IPS-20b (cell line): ENCODE results near the gene PSMG3.

Source experiments
- H3K27ac ChIP-seq: one replicate; pipeline ENCODE4 v1.5.1; 2013; ENCODE audit warnings: low read length
- H3K27me3 ChIP-seq: 2 replicates; pipeline ENCODE4 v1.6.1; 2013; ENCODE audit warnings: mild to moderate bottlenecking, low read length, inconsistent platforms; ENCODE audit not compliant: insufficient read depth
- H3K36me3 ChIP-seq: 2 replicates; pipeline ENCODE4 v1.6.1; 2013; ENCODE audit warnings: low read depth, mild to moderate bottlenecking, inconsistent platforms, low read length, moderate library complexity; ENCODE audit not compliant: insufficient read depth
- H3K4me1 ChIP-seq: 2 replicates; pipeline ENCODE4 v1.6.1; 2013; ENCODE audit warnings: mild to moderate bottlenecking, control low read depth, inconsistent platforms, low read length, moderate library complexity; ENCODE audit not compliant: insufficient read depth
- H3K4me3 ChIP-seq: 2 replicates; pipeline ENCODE4 v1.5.1; 2013; ENCODE audit warnings: mild to moderate bottlenecking, low read length, inconsistent platforms
- H3K9ac ChIP-seq: 2 replicates; pipeline ENCODE4 v1.6.1; 2013; ENCODE audit warnings: low read depth, mild to moderate bottlenecking, inconsistent platforms, low read length, moderate library complexity
- H3K9me3 ChIP-seq: 2 replicates; pipeline ENCODE4 v1.6.1; 2013; ENCODE audit warnings: mild to moderate bottlenecking, low read depth, low read length, inconsistent platforms; ENCODE audit not compliant: insufficient read depth

PSMG3 gene

DNA sequence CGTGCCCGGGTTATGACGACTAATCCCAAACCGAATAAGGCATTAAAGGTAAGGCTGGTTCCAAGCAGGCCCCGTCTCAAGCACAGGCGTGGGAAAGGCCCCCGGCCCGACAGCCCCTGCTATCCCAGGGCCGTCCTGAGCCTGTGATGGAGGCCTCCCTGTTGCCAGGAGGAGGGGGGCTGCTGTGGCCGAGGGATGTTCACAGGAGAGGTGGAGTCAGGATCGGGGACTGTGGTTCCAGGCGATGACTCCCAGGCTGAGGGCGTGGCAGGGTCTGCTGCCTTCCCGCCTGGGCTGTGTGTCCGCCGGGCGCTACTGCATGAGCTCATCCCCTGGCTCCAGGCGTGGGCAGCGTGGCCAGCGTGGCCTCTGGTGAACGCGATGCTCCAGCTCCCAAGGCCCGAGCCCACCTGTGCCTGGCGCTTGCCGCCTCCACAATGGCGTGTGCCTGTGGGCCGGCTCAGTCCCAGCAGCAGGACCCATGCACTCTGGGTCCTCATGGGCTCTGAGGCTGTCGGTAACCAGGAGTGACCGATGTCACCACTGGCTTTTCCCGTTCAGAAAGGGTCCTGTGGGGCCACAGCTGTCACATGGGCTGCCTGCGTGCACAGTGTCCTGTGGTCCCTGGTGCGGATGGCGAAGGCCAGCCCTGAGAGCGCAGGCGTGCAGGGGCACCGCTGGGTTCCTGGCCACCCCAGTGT is 30.5 kb downstream of the PSMG3 start:
- Histone ChIP-seq H3K27ac (no peak overlapping the region), H3K9ac (no peak overlapping the region), H3K9me3 (no peaks in the 10 kb centered on the region), H3K27me3 (no peaks in the 10 kb centered on the region), H3K4me3 (no peak overlapping the region), H3K36me3 (no peaks in the 10 kb centered on the region), H3K4me1 (peaks cover 14% of the 10 kb centered on the region)

DNA sequence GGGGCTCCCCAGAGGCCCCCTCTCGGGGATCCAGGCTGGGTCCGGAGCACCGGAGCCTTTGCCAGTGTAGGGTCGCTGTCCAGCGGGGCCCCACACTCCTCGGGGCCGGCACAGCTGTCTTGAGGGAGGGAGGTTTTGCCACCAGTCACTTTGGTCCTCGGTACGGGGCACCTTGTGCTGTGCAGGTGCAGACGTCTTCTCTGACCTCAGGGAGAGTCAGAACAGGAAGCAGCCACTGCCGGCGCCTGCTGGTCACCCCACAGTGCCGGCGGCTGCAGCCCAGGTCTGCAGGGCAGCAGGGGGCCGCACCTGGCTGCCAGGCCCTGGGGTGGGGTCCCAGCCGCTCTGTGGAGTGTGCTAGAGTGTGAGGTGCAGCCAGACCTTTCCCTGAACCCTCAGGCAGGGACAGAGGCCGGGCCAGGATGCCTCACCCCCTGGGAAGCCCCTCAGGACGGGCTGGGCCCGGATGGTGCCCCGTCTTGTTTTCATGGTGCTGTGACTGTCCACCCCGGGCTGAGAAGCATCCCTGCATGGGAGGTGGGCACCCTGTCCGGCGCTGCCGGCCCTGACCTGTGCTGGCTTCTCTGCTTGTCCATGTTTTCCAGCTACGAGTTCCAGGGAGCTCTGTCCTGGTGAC is 31.2 kb downstream of the PSMG3 start:
- no peak overlapping the region for H3K9ac ChIP-seq
- no peaks in the 10 kb centered on the region for H3K36me3 ChIP-seq
- no peak overlapping the region for H3K4me3 ChIP-seq
- no peaks in the 10 kb centered on the region for H3K27me3 ChIP-seq
- H3K4me1 ChIP-seq, result peaks cover 14% of the 10 kb centered on the region
- H3K27ac ChIP-seq, result no peak overlapping the region
- H3K9me3 ChIP-seq, result no peaks in the 10 kb centered on the region

DNA sequence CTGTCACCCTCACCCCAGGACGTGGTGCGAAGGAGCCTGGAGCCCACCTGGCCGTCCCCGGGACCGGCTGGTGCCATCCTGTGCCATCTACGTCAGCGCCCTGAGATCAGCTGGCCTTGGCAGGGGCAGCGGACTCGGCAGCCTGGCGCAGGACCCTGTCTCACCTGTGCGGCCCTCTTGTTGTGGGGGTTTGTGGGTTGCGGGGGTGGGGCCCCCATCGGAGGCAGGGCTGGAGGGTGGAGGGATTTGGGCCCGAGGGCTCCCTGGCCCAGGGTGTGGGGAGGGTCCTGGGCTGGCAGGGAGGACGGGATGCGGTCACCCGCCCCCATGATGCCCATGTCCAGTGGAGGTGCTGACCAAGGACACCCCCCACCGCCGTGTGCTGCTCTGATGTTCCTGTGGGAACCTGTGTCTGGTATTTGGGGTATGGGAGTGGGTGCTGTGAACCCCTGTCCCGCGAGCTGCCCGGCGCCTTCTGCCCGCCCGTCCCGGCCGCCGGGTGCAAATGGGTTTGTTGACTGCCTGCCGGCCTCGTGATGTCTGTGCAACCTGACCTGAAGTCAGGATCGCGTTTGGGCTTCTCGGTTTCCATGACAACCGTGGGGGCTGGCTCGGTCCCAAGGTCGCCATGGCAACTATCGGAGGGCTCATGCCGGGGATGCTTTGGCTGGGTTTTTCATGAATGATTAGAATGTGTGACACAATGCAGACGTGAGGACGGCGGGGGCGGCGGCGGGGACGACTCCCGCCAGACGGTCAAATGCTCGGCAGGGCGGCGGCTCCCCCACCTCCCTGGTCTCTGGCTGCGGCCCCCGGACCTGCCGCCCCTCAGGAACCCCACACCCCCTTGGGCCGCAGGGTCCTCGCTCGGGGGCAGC is 32.1 kb downstream of the PSMG3 start:
- H3K27ac ChIP-seq, result no peak overlapping the region

DNA sequence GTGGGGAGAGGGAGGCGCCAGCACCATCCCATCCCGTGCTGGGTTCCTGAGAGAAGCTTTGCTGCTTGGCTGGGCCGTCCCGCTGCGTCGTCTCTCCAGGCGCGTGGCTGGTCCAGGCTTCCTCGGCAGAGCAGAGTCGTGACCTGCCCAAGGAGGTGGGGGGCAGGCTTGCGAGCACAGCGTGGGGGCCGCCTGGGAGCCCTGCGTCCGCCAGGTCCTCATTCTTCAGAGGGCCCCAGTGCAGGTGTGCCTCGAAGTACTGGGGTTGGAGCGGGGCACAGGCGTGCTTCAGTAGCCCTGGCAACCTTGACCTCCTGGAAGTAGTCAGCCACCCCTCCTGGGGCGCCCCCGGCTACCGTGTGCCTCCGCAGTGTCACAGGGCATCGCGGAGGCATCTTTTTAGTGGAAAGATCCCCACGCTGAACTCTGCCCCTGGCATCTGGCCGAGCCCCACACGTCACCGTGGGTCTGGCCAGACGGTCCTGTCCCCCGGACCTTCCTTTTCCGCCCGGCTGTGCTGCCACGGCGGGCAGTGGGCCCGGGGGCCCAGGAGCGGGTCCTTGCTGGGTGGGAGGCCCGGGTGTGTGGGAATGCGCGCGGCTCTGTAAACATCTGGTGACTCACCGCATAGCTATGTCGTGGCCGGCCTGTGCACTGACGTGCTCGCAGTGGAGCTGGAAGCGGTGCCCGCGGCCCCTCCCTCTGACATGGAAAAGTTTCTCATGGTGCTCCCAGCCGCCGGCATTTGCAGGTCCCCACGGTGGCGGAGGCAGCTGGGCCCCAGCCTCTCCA is 32.9 kb downstream of the PSMG3 start:
- Histone ChIP-seq H3K4me1 (peaks cover 21% of the 10 kb centered on the region), H3K36me3 (no peaks in the 10 kb centered on the region), H3K9ac (peak overlapping the region; percentile 41; the same call in 1 of the 2 replicates), H3K27me3 (no peaks in the 10 kb centered on the region), H3K9me3 (no peaks in the 10 kb centered on the region), H3K27ac (no peak overlapping the region), H3K4me3 (no peak overlapping the region)

More for the DNA sequence above, 32.1 kb downstream of the PSMG3 start:
- H3K4me1 ChIP-seq, result peaks cover 14% of the 10 kb centered on the region
- peak overlapping the region; percentile 11; the same call in 1 of the 2 replicates for H3K9ac ChIP-seq
- H3K4me3 ChIP-seq, result no peak overlapping the region
- no peaks in the 10 kb centered on the region for H3K36me3 ChIP-seq
- H3K27me3 ChIP-seq, result no peaks in the 10 kb centered on the region
- H3K9me3 ChIP-seq, result no peaks in the 10 kb centered on the region

DNA sequence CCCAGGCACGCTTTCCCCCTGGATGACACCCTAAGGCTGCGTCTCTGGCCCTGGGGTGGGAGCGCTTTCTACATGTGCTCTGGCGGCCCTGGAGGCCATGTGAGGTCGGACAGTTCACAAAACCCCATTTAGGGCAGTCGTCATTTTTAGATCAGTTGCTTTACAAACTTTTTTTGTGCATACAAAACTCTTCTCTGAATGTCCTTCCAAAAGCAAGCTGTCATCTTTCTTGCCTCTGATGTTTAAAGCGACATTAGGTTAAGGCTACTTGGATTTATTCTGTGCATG is 33.4 kb downstream of the PSMG3 start:
- Histone ChIP-seq H3K4me1 (peaks cover 22% of the 10 kb centered on the region), H3K9ac (peak overlapping the region; percentile 41; the same call in 1 of the 2 replicates), H3K27ac (no peak overlapping the region)

DNA sequence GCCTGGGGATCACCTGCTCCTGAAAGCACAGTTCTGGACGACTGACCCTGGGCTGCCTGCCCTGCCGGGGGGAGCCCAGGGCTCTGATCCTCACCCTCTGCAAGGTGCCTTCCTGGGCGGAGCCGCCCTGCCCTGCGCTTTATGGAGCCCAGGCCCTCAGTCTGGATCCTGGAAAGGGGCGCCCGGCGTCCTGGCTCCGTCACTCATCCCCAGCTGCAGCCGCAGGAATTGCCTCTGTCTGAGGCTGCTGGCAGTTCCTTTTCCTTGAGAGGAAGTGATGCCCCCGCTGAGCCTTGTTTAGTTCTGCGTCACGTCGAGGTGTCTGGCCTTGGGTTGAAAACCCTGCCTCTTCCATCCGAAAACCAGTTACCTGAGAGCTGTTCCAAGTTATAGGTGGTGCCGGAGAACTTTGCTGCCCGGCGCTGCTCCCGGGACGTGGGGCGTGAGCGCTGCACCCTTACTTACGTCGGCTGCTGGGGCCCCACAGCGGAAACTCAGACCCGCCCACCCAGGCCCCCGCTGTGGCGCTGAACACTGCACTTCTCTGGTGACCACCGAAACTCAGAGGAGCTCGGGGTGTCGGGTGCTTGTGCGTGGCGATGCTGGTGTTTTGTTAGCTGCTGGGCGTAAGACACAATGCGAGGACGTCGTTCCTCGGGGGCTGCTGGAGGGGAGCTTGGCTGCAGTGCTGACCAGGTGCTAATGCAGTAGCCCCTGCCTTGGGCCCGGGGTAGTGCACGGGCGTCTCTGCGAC is 34.0 kb downstream of the PSMG3 start:
- no peak overlapping the region for H3K27ac ChIP-seq
- H3K4me1 ChIP-seq, result peaks cover 22% of the 10 kb centered on the region
- no peak overlapping the region for H3K9ac ChIP-seq

More for the DNA sequence above, 33.4 kb downstream of the PSMG3 start:
- no peaks in the 10 kb centered on the region for H3K9me3 ChIP-seq
- H3K36me3 ChIP-seq, result no peaks in the 10 kb centered on the region
- H3K27me3 ChIP-seq, result no peaks in the 10 kb centered on the region
- no peak overlapping the region for H3K4me3 ChIP-seq

DNA sequence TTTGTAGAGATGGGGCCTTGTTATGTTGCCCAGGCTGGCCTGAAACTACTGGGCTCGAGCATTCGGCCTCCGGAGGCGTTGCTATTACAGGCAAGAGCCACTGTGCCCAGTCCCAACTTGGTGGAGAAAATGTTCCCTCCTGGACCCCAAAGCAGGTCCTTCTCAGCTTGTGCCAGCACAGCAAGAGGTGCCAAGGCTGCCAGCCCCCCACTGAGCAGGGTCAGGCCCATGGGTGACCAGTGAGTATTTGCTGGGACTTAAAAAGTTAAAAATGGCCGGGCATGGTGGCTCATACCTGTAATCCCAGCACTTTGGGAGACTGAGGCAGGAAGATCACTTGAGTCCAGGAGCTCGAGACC is 34.8 kb downstream of the PSMG3 start:
- Histone ChIP-seq H3K4me3 (no peak overlapping the region), H3K36me3 (no peaks in the 10 kb centered on the region), H3K27me3 (no peaks in the 10 kb centered on the region), H3K4me1 (peaks cover 22% of the 10 kb centered on the region), H3K9me3 (no peaks in the 10 kb centered on the region), H3K9ac (no peak overlapping the region), H3K27ac (no peak overlapping the region)

More for the DNA sequence above, 34.0 kb downstream of the PSMG3 start:
- Histone ChIP-seq H3K36me3 (no peaks in the 10 kb centered on the region), H3K9me3 (no peaks in the 10 kb centered on the region), H3K27me3 (no peaks in the 10 kb centered on the region), H3K4me3 (no peak overlapping the region)

DNA sequence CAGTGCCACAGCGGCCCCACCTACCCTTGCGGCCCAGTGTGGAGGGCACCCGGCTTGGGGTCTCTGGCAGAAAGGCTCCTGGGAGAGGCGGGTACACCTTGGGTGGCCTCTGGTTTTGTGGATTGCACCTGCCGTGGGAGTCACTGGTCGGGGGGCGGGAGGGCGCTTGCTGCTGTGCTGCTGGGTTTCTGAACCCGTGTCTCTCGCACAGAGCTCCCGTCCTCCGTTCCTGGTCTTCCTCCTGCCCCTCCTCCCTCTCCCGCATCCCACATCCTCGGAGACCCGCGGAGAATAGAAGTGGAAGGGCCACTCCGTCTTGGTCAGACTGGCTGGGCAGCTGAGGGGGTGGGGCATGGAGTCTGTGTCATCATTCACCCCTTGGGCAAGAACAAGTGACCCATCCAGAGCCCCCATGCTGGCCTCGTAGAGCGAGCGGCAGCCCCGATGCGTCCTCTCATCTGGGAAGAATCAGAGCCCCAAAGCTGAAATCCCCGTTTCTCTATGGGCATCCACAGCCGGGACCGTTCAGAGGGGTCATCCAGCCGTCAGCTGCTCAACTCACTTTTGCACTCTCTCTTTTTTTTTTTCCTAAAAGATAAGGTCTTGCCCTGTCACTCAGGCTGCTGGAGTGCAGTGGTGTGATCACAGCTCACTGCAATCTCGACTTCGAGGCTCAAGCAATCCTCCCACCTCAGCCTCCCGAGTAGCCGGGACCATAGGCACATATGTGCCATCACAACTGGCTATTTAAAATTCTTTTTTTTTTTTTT is 35.3 kb downstream of the PSMG3 start:
- Histone ChIP-seq H3K4me1 (peaks cover 22% of the 10 kb centered on the region), H3K9me3 (no peaks in the 10 kb centered on the region), H3K36me3 (no peaks in the 10 kb centered on the region), H3K4me3 (no peak overlapping the region), H3K27me3 (no peaks in the 10 kb centered on the region), H3K27ac (no peak overlapping the region), H3K9ac (no peak overlapping the region)

DNA sequence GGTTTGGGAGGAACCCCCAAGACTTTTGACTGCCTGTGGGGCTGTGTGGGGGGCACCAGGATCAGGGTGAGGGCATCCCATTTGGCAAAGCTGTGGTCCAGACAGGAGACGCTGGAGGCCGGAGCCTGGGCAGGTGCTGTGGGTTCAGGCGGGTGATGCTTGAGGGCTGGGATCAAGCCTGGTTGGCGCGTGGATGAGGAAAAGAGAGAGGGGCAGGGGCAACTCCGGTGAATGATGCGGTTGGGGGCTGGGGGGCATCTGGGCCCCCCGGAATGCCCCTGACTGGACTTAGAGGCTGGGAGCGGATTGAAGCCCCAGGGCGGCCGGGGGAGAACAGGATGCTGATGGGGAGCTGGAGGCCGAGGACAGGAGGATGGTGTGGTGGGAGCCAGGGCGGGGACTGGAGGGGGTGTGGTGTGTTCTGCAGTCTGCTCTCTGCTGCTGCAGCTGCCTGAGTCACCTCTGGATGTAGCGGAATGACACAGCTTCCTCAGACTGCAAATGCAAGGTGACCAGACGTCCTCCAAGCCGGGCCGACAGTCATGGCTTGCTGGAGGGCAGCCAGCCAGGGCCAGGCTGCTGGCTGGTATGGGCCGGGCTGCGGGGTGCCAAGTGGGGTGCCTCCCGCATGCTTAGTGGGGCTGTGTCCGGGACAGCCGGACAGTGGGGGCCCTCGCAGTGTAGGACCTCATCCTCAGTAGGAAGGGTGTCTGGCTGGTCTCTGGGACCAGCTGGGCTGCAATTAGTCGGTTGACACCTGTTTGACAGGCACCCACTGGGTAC is 36.1 kb downstream of the PSMG3 start:
- H3K9me3 ChIP-seq, result no peaks in the 10 kb centered on the region
- H3K4me1 ChIP-seq, result peaks cover 22% of the 10 kb centered on the region
- H3K27ac ChIP-seq, result no peak overlapping the region
- H3K36me3 ChIP-seq, result no peaks in the 10 kb centered on the region
- H3K27me3 ChIP-seq, result no peaks in the 10 kb centered on the region
- H3K9ac ChIP-seq, result 0 out of 2 replicates have a peak overlapping the region, but pooled peaks have one; percentile 21
- no peak overlapping the region for H3K4me3 ChIP-seq

DNA sequence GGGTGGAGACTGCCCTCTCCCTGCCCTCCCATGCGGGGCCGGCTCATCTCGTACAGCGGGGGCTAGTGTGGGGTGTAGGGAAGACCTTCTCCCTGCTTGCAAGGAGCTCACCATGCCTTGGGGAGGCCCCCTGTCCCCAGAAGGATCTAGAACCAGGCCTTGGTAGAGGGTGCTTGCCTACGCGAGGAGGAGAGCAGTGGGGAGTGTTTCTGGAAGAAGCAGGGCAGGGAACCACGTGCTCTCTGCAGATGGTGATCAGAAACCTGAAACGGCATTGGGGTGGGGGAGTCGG is 36.6 kb downstream of the PSMG3 start:
- H3K4me3 ChIP-seq, result no peak overlapping the region
- H3K9ac ChIP-seq, result 0 out of 2 replicates have a peak overlapping the region, but pooled peaks have one; percentile 21
- peaks cover 22% of the 10 kb centered on the region for H3K4me1 ChIP-seq
- H3K27me3 ChIP-seq, result no peaks in the 10 kb centered on the region
- H3K36me3 ChIP-seq, result no peaks in the 10 kb centered on the region
- H3K9me3 ChIP-seq, result no peaks in the 10 kb centered on the region
- no peak overlapping the region for H3K27ac ChIP-seq
